ENCODE data around the gene HSPA14.
"Not testable (repeated sequence)": the region's sequence is repeated elsewhere in the genome, so short reads cannot be mapped to it uniquely, and the experiment has no call there.

The HSPA14 gene

GRCh38 chr10:14837757-14838581 lies at the start of gene HSPA14, which contains the start of the genes CDNF and MSANTD7:
Gene HSPA14 (plus strand): TSS chr10:14838306. CDS start chr10:14838403, 97 bp downstream.
Gene CDNF (minus strand): TSS chr10:14838037. CDS start chr10:14837946, 91 bp downstream.
Gene MSANTD7 (plus strand): TSS chr10:14838306. CDS start chr10:14842285, 3,979 bp downstream.
- peak; percentile 97 to 99 (median 98) for DNase-seq (ENCODE audit: low read depth in 3 of 3)

- no peak for DNase-seq (ENCODE audit: low read depth in 3 of 3)
These were observed 39.5 kb upstream of the HSPA14 start for GRCh38 chr10:14798636-14799035.

GRCh38 chr10:14800397-14800796 lies 37.7 kb upstream of the HSPA14 start:
- no peak for DNase-seq (ENCODE audit: low read depth in 3 of 3)

GRCh38 chr10:14801723-14802122 lies 36.4 kb upstream of the HSPA14 start:
- no peak for DNase-seq (ENCODE audit: low read depth in 3 of 3)

GRCh38 chr10:14803827-14804226 lies 34.3 kb upstream of the HSPA14 start:
- DNase-seq (ENCODE audit: low read depth in 3 of 3) = no peak

- no peak for DNase-seq (ENCODE audit: low read depth in 3 of 3)
These were observed 31.8 kb upstream of the HSPA14 start for GRCh38 chr10:14806318-14806717.

GRCh38 chr10:14810969-14811953 lies 26.8 kb upstream of the HSPA14 start:
- no peak for DNase-seq (ENCODE audit: low read depth in 3 of 3)

- DNase-seq (ENCODE audit: low read depth in 3 of 3) = no peak
These were observed 25.8 kb upstream of the HSPA14 start for GRCh38 chr10:14812271-14812670.

- no peak for DNase-seq (ENCODE audit: low read depth in 3 of 3)
These were observed 22.4 kb upstream of the HSPA14 start for GRCh38 chr10:14815681-14816080.

GRCh38 chr10:14816717-14817116 lies 21.4 kb upstream of the HSPA14 start:
- not testable (repeated sequence) for DNase-seq (ENCODE audit: low read depth in 3 of 3)

GRCh38 chr10:14820010-14820774 lies 17.9 kb upstream of the HSPA14 start:
- DNase-seq (ENCODE audit: low read depth in 3 of 3) = no peak

GRCh38 chr10:14820775-14821154 lies 17.3 kb upstream of the HSPA14 start:
- no peak for DNase-seq (ENCODE audit: low read depth in 3 of 3)

- no peak for DNase-seq (ENCODE audit: low read depth in 3 of 3)
These were observed 16.3 kb upstream of the HSPA14 start for GRCh38 chr10:14821635-14822375.

GRCh38 chr10:14822879-14823755 lies 15.0 kb upstream of the HSPA14 start:
- DNase-seq (ENCODE audit: low read depth in 3 of 3) = peak in 2 of 3 experiments; percentile 17 to 26

- no peak for DNase-seq (ENCODE audit: low read depth in 3 of 3)
These were observed 14.1 kb upstream of the HSPA14 start for GRCh38 chr10:14823966-14824365.

- no peak for DNase-seq (ENCODE audit: low read depth in 3 of 3)
These were observed 11.9 kb upstream of the HSPA14 start for GRCh38 chr10:14826076-14826829.

- DNase-seq (ENCODE audit: low read depth in 3 of 3) = no peak
These were observed 5.0 kb upstream of the HSPA14 start for GRCh38 chr10:14833106-14833505.

- DNase-seq (ENCODE audit: low read depth in 3 of 3) = no peak
These were observed 1.9 kb upstream of the HSPA14 start for GRCh38 chr10:14836208-14836607.
